ENCODE results near the gene NAPA. TPM values are rescaled to one million over a fixed set of nuclear protein-coding genes. Genes with fewer than 3 reads are reported as not detected.

The NAPA gene
- polyA plus RNA-seq, 1 donor: 103 TPM

GRCh38 chr19:47456721-47457474 lies 58.0 kb downstream of the NAPA start:
- no peak for DNase-seq

- no peak for DNase-seq
Observed at GRCh38 chr19:47450478-47450877, 64.4 kb downstream of the NAPA start.

GRCh38 chr19:47448360-47448727 lies 66.5 kb downstream of the NAPA start:
- no peak for DNase-seq

- no peak for DNase-seq
Observed at GRCh38 chr19:47447470-47448359, 67.1 kb downstream of the NAPA start.

- DNase-seq: no peak
Observed at GRCh38 chr19:47446534-47447469, 68.1 kb downstream of the NAPA start.

GRCh38 chr19:47445937-47446402 lies 68.9 kb downstream of the NAPA start:
- DNase-seq: no peak

GRCh38 chr19:47445527-47445926 lies 69.3 kb downstream of the NAPA start:
- no peak for DNase-seq

- no peak for DNase-seq
Observed at GRCh38 chr19:47444388-47444821, 70.5 kb downstream of the NAPA start.

- DNase-seq: no peak
Observed at GRCh38 chr19:47443331-47443730, 71.5 kb downstream of the NAPA start.

GRCh38 chr19:47438793-47439220 lies 76.1 kb downstream of the NAPA start:
- DNase-seq: no peak

Other genes starting within 250 kb of the NAPA start
- gene INAFM1, start 240.2 kb downstream of the NAPA start, polyA plus RNA-seq (ENCODE audit: insufficient read length): 13.9 TPM
- gene C5AR1, start 205.2 kb downstream of the NAPA start, polyA plus RNA-seq (ENCODE audit: insufficient read length): 2.9 TPM
- 0.57 TPM for gene C5AR2, start 182.9 kb downstream of the NAPA start, polyA plus RNA-seq (ENCODE audit: insufficient read length)
- 14.1 TPM for gene DHX34, start 165.7 kb downstream of the NAPA start, polyA plus RNA-seq (ENCODE audit: insufficient read length)
- gene MEIS3, start 95.5 kb downstream of the NAPA start, polyA plus RNA-seq (ENCODE audit: insufficient read length): 6.5 TPM
- 0.23 TPM for gene SLC8A2, start 43.2 kb downstream of the NAPA start, polyA plus RNA-seq (ENCODE audit: insufficient read length)
- 8.3 TPM for gene KPTN, start 30.8 kb downstream of the NAPA start, polyA plus RNA-seq (ENCODE audit: insufficient read length)
- 0.12 TPM for gene ZNF541, start 58.1 kb upstream of the NAPA start, polyA plus RNA-seq (ENCODE audit: insufficient read length)
- 13.4 TPM for gene BICRA, start 94.1 kb upstream of the NAPA start, polyA plus RNA-seq (ENCODE audit: insufficient read length)
- 147 TPM for gene EHD2, start 198.4 kb upstream of the NAPA start, polyA plus RNA-seq (ENCODE audit: insufficient read length)
- 583 TPM for gene NOP53, start 230.5 kb upstream of the NAPA start, polyA plus RNA-seq (ENCODE audit: insufficient read length)